HG02885 (cell line): ENCODE results near the gene RSU1.

ENCODE experiments used
- ATAC-seq: cut with Tn5 transposase; IDR thresholded peaks from one replicate; pipeline ENCODE4 v1.9.1; 2021; ENCODE audit warnings: mild to moderate bottlenecking; ENCODE audit not compliant: unreplicated experiment, poor library complexity

The RSU1 gene

DNA sequence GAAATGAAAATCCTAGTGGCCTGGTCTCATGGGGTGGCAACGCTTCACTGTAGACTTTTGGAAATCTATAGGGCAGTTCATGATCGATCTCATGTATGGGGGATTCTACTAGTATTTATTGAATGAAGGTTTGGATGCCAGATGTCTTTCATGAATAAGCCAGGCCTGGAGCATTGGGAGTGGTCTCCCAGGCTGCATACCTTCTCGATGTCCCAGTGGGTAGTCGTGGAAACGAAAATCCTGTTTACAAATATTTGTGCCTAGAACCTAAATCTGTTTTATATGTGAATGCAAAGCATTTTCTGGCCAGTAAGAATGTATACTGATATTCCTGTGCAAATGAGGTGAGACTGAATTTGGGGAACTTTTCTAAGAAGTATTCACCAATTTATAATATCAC lies 190.5 kb downstream of the RSU1 start:
- ATAC-seq = no peak

DNA sequence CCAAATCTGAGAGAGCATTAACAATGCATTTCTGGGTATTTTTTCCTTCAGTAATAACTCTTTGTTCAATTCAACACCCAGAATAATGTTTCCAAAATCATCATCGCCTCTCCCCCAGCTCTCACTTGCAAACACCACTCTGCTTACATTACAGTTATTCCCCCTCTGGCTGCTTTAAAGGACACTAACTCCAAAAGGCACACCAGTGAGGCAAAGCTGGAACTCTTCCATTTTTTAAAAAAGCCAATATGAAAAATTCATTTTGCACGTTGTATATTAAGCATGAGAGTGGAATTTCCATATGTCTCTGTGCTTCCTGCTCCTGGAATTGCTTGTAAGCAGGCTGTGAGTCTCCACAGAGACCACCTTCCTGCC lies 204.3 kb downstream of the RSU1 start:
- ATAC-seq = no peak

DNA sequence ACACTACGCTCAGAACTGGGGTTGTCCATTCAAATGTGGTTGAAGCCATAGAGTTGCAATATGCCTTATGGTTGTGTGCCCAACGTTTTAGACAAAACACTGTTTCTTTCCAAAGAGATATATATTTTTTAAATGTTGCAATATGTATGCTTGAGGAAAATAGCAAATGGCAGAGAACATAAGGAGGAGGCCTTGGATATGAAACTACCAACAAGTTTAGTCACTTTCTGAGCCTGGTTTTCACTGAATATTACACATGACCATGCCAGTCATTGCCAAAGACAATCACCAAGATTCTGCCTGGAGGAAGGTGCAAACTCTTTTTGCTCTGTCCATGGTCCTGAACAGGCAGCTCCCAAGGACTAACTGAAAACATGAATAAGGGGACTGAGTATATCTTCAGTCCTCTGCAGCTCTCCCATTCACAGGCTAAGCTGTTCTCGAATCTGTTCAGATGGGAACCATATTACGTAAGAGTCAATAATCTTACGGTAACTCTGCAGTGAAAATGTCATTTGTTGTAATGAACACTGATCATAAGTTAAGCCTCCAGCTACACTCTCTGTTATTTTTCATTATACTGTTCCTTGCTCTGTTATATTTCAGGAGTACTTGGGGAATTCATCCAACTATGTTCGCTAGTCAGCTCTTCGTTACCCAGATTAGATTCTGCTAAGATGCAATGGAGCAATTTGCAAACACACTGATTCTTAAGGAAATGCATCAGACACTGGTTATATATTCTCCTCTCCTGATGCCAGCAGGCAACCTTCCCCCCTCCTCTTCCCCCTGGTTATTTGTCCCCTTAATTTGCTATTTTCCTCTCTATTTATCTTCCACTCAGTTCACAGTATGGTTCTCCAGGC lies 204.9 kb downstream of the RSU1 start:
- ATAC-seq = no peak

DNA sequence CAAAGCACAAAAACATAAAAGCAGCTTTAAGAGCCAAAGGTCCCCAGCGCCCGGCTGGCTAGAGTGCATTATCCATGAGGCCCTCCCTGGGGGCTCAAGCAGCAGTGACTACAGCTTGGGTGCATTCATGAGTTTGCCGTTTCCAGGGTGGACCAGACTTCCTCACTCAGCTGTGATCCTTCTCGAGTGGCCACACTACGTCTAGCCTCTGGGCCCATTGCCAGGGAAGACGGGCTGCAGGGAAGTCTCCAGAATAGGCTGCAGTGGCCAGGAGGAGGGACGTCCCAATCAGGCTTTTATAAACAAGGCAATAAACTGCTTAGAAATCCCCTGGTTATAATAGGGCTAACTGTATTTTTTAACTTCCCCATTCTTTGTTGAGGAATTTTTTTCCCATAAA lies 206.2 kb downstream of the RSU1 start:
- no peak for ATAC-seq

DNA sequence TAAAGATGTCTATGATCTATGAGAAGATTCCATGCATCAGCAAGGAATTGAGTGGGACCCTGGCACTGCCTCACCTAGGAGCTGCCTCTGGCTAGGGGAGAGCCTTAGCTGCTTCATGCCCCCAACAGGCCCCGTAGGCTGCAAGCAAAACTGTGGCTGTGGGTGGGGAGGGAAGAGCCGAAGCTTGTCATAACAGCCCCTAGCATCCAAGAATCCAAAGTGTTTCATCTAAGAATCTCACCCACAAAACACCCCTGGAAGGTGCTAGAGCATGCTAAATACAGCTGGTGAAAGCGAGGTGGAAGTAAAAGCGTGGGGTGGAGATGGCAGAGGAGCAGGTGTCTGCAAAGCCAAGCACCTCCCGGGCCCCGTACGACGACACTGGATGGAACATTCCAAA lies 208.0 kb downstream of the RSU1 start:
- no peak for ATAC-seq

GRCh38 chr10:16606923-16607322 lies 210.3 kb downstream of the RSU1 start:
- no peak for ATAC-seq

GRCh38 chr10:16606421-16606820 lies 210.8 kb downstream of the RSU1 start:
- ATAC-seq = no peak

- ATAC-seq = no peak
These were observed 213.9 kb downstream of the RSU1 start for GRCh38 chr10:16603308-16603707.

- no peak for ATAC-seq
These were observed 215.0 kb downstream of the RSU1 start for GRCh38 chr10:16602104-16602775.

DNA sequence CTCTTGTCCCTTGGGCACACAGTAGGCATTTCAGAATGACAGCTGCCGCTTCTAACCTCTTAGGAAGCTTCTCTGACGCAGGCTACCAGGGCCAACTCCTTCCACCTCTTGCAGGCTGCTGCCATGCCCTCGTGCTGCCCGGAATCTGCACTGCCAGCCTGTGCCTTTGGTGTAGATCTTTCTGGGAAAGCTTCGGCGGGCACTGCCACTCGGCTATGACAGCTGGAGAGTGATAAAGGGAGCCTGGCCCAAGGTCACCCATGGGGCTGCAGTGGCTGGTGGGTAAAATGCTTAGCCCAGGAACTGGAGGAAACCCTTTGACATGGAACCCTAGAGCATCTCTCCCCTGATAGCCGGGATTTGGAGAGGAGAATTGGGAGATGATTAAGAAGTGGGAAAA lies 217.6 kb downstream of the RSU1 start:
- ATAC-seq = no peak

- no peak for ATAC-seq
These were observed 219.6 kb downstream of the RSU1 start for GRCh38 chr10:16597656-16598055.

DNA sequence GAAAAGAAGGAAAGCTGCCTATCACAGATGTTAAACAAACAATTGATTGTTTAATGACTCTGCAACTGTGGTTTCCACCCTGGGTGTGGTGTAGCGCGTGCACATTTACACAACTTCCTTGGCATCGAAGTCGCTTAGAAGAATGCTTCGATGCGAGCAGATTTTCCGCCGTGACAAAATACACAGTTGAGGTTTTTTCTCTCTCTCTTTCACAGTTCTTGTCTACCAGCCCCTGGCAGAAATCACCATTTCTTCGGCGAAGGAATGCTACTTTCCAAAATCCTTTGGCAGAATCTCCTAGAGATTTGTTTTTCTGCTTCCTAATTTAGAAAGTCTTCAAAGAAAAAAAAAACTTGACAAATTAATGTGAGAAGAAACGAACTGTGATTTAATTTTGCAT lies 224.8 kb downstream of the RSU1 start:
- no peak for ATAC-seq

GRCh38 chr10:16586358-16587138 lies 230.7 kb downstream of the RSU1 start:
- ATAC-seq = peak; percentile 95

DNA sequence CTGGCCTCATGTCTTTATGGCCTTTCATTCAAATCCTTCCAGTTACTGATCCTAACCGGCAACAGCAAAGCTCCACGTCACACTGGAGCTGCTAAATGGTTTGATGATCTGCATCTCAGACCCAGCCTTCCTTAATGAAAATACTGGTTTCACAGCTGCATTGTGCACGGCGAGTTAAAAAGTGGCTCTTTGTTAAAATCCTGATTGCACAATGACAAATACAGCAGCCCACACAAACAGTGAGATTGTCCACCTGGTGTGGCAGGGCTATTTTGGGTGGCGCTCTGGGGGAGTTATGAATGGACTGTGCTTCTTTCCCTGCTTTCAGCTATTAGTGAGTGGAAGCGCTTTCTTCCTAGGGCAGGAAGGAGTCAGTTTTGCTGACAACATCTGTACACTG lies 232.1 kb downstream of the RSU1 start:
- no peak for ATAC-seq

DNA sequence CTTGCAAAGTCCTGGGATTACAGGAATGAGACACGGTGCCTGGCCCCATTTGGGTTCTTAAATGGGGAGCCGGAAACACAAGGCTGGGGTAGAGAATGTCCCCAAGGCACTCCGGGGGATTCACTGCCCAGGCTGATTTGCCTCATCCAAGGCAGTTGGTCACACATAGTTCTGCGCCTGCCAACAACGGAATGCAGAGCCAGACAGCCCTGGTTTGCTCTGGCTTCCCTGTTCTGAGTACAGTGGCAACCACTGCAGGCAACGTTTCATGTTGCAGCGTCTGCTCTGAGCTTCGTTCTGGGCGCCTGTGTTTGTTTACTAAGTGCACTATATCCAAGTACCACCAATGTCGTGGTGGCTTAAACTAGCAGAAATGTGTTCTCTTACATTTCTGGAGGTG lies 233.8 kb downstream of the RSU1 start:
- no peak for ATAC-seq

DNA sequence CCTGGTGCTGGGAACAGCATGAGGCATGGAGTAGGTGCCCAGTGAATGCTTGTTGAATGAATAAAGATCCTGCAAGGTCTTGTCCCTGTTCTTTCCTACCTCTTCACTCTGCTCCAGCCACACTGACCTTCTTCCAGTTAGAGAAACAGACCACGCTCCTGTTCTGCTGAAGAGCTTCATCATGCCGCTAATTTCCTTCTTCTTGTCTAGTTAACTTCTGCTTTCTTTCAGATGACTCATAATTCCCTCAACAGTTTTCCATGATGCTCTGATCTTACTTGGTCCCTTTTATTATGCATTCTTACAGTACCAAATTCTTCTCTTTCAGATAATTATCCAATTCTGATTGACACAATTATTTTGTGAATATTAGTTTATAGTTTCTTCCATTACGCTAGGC lies 236.0 kb downstream of the RSU1 start:
- ATAC-seq = peak; percentile 43

DNA sequence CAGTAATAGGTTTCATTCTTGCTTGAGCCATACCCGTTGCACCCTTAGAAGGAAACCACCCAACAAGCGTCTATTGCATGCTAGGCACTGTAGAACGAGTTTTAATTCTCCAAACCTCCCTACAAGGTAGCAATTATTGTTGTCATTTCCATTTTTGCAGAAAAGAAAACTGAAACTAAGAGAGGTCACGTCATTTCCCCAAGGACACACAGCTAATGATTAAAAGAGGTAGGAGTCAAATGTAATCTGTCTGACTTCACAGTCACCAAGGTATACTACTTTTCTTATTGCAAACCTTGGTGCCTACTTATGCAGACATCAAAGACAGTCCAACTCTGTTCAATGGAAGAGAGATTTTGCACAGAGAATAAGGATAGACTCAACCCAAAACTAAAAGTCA lies 246.5 kb downstream of the RSU1 start:
- peak; percentile 85 for ATAC-seq

DNA sequence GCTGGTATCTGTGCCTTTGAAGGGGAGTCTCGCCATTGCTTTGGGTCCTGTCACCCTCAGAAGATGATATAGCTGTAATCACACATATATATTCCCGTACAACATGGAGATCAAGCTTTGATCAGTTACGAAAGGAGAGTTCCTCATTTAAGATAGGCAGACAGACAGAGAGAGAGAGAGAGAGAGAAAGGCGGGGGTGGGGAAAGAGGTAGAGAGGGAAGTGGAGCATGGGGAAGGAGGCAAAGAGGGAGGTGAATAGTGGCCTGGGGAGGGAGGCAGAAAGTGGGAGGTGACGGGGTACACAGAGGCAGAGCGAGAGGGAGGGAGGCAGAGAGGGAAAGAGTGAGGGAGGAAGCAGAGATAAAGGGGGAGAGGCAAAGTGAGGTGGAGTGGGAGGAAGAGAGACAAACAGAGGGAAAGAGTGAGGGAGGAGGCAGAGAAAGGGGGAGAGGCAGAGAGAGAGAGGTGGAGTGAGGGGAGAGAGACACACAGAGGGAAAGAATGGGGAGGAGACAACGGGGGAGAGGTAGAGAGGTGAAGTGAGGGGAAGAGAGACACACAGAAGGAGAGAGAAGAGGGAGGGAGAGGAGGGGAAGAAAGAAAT lies 250.9 kb downstream of the RSU1 start:
- ATAC-seq = peak; percentile 1

DNA sequence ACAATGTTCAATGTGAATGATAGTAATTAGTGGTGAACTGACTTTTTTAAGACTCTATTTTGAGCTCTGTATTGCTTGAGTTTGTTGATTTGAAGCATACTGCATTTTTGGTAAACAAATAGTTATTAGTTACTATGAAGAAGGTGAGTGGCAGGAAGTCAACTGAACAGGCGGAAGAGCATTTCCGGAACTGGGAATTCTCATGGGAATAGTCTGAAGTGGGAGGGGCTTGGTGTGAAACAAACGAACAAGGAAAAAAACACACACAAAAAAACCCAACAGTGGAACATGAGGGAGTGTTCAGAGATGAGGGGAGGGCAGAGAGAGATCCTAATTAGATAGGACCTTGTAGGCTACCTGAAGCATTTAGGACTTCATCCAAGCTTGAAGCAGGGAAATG lies 251.6 kb downstream of the RSU1 start:
- no peak for ATAC-seq

- no peak for ATAC-seq
These were observed 254.3 kb downstream of the RSU1 start for GRCh38 chr10:16562891-16563290.
